Measurements from ENCODE around the gene USP53. TPM values are rescaled to one million over a fixed set of nuclear protein-coding genes. Genes with fewer than 3 reads are reported as not detected.
A peak's percentile ranks its signal among the peaks of the same experiment; 100 is the strongest.

The USP53 gene
- total and polyA plus RNA-seq, 9 of the 15 experiments (the other 6 are each of a cell fraction or from before 2014, with no cell fraction given) = 2.9 to 9.6 (median 8.3) TPM

GRCh38 chr4:119300101-119300978 is 87.8 kb downstream of the USP53 start (continued):
- TF ChIP-seq NR2C2 (CRISPR knock-in tag; IDR thresholded peaks at IDR 0.05) (0 out of 2 replicates have a peak, but pooled peaks have one; percentile 60), NR2C2 (tag; IDR thresholded peaks at IDR 0.05) (peak; percentile 94), SMAD3 (CRISPR knock-in tag; conservative IDR thresholded peaks at IDR 0.05) (no peak), RBM39 (optimal IDR thresholded peaks at IDR 0.05; ENCODE audit: low read depth, low read length) (no peak), POLR2AphosphoS2 (IDR thresholded peaks at IDR 0.05; ENCODE audit: low read length) (no peak), TBP (optimal IDR thresholded peaks at IDR 0.05; ENCODE audit: low read depth, low read length) (no peak), TAF7 (tag; IDR thresholded peaks at IDR 0.05) (peak; percentile 76), MTA3 (IDR thresholded peaks at IDR 0.05; ENCODE audit: borderline replicate concordance) (0 out of 2 replicates have a peak, but pooled peaks have one; percentile 41), PHTF2 (CRISPR knock-in tag; IDR thresholded peaks at IDR 0.05) (no peak), SP2 (IDR thresholded peaks at IDR 0.05; ENCODE audit: extremely low read depth, low read depth, low read length, poor library complexity, severe bottlenecking) (no peak), RAD21 (CRISPR knock-in tag; conservative IDR thresholded peaks at IDR 0.05 in 1 of 2, IDR thresholded peaks at IDR 0.05 in 1 of 2) (no peak), ZNF561 (CRISPR knock-in tag; conservative IDR thresholded peaks at IDR 0.05) (no peak), SNRNP70 (optimal IDR thresholded peaks at IDR 0.05; ENCODE audit: low read depth, low read length) (no peak), ZNF436 (CRISPR knock-in tag; IDR thresholded peaks at IDR 0.05) (no peak), POLR2B (IDR thresholded peaks at IDR 0.05; ENCODE audit: low read depth, partially characterized antibody) (peak; percentile 71), ZBTB11 (CRISPR knock-in tag; IDR thresholded peaks at IDR 0.05) (peak; percentile 90 to 98 (median 92); a peak in 5 of 6 replicates), RBFOX2 (IDR thresholded peaks at IDR 0.05; ENCODE audit: low read depth, low read length) (peak; percentile 89), ZNF77 (CRISPR knock-in tag; IDR thresholded peaks at IDR 0.05) (no peak), CREB3L1 (IDR thresholded peaks at IDR 0.05; ENCODE audit: borderline replicate concordance, low read depth) (peak; percentile 59; the same call in 1 of the 2 replicates), ATF2 (CRISPR knock-in tag; IDR thresholded peaks at IDR 0.05) (no peak)
